ENCODE results near the gene PAWR.

Gene PAWR

DNA sequence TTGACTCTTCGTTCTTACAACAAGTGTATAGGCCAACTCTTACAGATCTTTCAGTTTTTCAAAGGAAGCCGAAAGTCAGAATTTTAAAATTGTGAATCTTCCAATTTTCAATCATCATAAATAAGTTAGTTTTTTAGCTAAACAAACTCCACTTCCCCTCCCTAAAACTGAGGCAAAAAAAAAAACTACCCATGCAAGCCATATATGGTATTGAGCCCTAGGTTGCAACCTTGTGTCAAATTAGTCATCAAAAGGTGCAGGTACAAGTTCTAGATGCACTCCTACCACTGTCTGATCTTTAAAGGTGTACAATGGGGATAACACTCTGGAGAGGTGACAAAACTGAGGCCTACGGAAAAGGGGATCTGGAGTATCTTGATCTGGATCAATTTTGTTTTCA lies 97.9 kb downstream of the PAWR start:
- H3K4me1 ChIP-seq (ENCODE audit: control insufficient read depth, insufficient read depth, low read length), result no peaks in the 10 kb centered on the region
- no peak overlapping the region for H3K4me3 ChIP-seq (ENCODE audit: low read depth, low read length)
- H3K36me3 ChIP-seq (ENCODE audit: control insufficient read depth in 2 of 2, insufficient read depth in 1 of 2, low read length in 2 of 2), result peaks cover 10% of the 10 kb centered on the region in 2 experiments
- H3K27ac ChIP-seq (ENCODE audit: extremely low read depth, low read depth, low read length), result no peak overlapping the region
- ChIA-PET POLR2A (no interaction called here), CTCF (interaction anchor here (0.6 kb wide), 2 partner anchors 21 to 161 kb away, joined by 3 read pairs; no protein-coding TSS in a partner anchor)
- TF ChIP-seq ZNF768 (tag by site-specific recombination; IDR thresholded peaks at IDR 0.05) (no peak), ZNF354C (tag by site-specific recombination; IDR thresholded peaks at IDR 0.05; ENCODE audit: borderline replicate concordance, low read depth) (no peak)
- H3K9me3 ChIP-seq (ENCODE audit: control insufficient read depth, insufficient read depth, low read depth, low read length), result no peaks in the 10 kb centered on the region

DNA sequence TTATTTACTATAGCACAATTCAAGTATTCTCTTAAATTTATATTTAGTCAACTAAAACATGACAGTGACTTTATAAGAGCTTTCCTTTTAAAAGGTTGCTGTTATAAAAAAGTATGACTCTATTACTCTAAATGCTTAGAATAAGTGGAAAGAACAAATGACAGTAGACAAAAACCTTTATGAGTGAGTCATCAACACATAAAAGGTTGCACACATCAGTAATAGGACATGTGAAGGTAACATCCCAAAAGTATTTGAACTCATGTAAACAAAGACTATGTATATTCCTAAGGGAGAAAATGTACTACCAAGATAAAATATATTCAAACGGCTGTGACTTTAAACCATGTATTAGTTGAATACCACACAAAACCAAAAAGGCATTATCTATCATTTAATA lies 98.8 kb downstream of the PAWR start:
- ChIA-PET POLR2A (no interaction called here), CTCF (no interaction called here)
- Histone ChIP-seq H3K9me3 (ENCODE audit: control insufficient read depth, insufficient read depth, low read depth, low read length) (no peaks in the 10 kb centered on the region), H3K27ac (ENCODE audit: extremely low read depth, low read depth, low read length) (no peak overlapping the region), H3K4me1 (ENCODE audit: control insufficient read depth, insufficient read depth, low read length) (no peaks in the 10 kb centered on the region), H3K4me3 (ENCODE audit: low read depth, low read length) (no peak overlapping the region), H3K36me3 (ENCODE audit: control insufficient read depth in 2 of 2, insufficient read depth in 1 of 2, low read length in 2 of 2) (peaks cover 10% of the 10 kb centered on the region in 2 experiments)
- no peak for TF ChIP-seq ZNF660 (tag by site-specific recombination; IDR thresholded peaks at IDR 0.05)
- TF ChIP-seq, protein P1, sequence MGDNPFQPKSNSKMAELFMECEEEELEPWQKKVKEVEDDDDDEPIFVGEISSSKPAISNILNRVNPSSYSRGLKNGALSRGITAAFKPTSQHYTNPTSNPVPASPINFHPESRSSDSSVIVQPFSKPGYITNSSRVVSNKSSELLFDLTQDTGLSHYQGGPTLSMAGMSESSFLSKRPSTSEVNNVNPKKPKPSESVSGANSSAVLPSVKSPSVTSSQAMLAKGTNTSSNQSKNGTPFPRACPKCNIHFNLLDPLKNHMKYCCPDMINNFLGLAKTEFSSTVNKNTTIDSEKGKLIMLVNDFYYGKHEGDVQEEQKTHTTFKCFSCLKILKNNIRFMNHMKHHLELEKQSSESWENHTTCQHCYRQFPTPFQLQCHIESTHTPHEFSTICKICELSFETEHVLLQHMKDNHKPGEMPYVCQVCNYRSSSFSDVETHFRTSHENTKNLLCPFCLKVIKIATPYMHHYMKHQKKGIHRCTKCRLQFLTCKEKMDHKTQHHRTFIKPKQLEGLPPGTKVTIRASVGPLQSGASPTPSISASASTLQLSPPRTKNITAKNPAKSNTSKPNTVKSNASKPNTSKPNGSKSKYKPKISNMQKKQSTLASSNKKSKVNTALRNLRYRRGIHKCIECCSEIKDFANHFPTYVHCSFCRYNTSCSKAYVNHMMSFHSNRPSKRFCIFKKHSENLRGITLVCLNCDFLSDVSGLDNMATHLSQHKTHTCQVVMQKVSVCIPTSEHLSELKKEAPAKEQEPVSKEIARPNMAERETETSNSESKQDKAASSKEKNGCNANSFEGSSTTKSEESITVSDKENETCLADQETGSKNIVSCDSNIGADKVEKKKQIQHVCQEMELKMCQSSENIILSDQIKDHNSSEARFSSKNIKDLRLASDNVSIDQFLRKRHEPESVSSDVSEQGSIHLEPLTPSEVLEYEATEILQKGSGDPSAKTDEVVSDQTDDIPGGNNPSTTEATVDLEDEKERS (tag by site-specific recombination; IDR thresholded peaks at IDR 0.05), result no peak
- no peak for TF ChIP-seq ZNF48 (tag by site-specific recombination; IDR thresholded peaks at IDR 0.05)
- no peak for TF ChIP-seq SP2 (tag by site-specific recombination; IDR thresholded peaks at IDR 0.05)
- TF ChIP-seq ZBTB21 (tag by site-specific recombination; IDR thresholded peaks at IDR 0.05), result no peak
- TF ChIP-seq ZNF76 (tag by site-specific recombination; IDR thresholded peaks at IDR 0.05; ENCODE audit: borderline replicate concordance, low read depth), result no peak
- no peak for TF ChIP-seq ZNF544 (tag by site-specific recombination; IDR thresholded peaks at IDR 0.05)
- TF ChIP-seq, protein P2, sequence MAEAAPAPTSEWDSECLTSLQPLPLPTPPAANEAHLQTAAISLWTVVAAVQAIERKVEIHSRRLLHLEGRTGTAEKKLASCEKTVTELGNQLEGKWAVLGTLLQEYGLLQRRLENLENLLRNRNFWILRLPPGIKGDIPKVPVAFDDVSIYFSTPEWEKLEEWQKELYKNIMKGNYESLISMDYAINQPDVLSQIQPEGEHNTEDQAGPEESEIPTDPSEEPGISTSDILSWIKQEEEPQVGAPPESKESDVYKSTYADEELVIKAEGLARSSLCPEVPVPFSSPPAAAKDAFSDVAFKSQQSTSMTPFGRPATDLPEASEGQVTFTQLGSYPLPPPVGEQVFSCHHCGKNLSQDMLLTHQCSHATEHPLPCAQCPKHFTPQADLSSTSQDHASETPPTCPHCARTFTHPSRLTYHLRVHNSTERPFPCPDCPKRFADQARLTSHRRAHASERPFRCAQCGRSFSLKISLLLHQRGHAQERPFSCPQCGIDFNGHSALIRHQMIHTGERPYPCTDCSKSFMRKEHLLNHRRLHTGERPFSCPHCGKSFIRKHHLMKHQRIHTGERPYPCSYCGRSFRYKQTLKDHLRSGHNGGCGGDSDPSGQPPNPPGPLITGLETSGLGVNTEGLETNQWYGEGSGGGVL (tag by site-specific recombination; IDR thresholded peaks at IDR 0.05), result no peak

DNA sequence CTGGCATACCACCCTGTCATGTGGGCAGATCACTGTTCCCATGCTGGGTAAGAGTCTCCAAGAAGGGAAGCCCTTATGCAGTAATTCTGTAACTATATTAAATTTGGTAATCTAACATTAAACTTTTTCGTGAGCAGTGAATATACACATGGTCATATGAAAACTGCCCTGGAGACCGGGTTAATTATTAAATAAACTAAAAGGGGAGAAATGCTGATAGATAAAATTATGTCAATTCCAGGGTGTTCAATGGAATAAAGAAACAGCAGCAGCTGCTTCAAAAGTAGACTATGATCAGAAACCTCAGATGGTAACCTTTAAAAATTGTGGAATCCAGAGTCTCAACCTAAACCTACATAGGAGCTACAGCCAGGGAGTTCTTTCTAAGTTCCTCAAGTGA lies 100.0 kb downstream of the PAWR start:
- POLR2A ChIA-PET, result no interaction called here
- Histone ChIP-seq H3K4me1 (ENCODE audit: control insufficient read depth, insufficient read depth, low read length) (no peaks in the 10 kb centered on the region), H3K27ac (ENCODE audit: extremely low read depth, low read depth, low read length) (no peak overlapping the region), H3K4me3 (ENCODE audit: low read depth, low read length) (no peak overlapping the region), H3K36me3 (ENCODE audit: control insufficient read depth in 2 of 2, insufficient read depth in 1 of 2, low read length in 2 of 2) (peaks cover 10% of the 10 kb centered on the region in 2 experiments), H3K9me3 (ENCODE audit: control insufficient read depth, insufficient read depth, low read depth, low read length) (no peaks in the 10 kb centered on the region)
- CTCF ChIA-PET, result interaction anchor here (1.1 kb wide), 1 partner anchor 171 kb away, joined by 3 read pairs; no protein-coding TSS in a partner anchor
- TF ChIP-seq ZEB2 (tag by site-specific recombination; IDR thresholded peaks at IDR 0.05) (no peak), ZNF664 (tag by site-specific recombination; IDR thresholded peaks at IDR 0.05) (no peak), SALL2 (tag by site-specific recombination; IDR thresholded peaks at IDR 0.05; ENCODE audit: borderline replicate concordance) (no peak), ZFP37 (tag by site-specific recombination; IDR thresholded peaks at IDR 0.05) (no peak), OVOL3 (tag by site-specific recombination; IDR thresholded peaks at IDR 0.05) (no peak), TCF7L2 (IDR thresholded peaks at IDR 0.05; ENCODE audit: borderline replicate concordance, low read depth, low read length) (no peak), ZNF670 (tag by site-specific recombination; IDR thresholded peaks at IDR 0.05; ENCODE audit: low read depth) (no peak)
- TF ChIP-seq, protein P3, sequence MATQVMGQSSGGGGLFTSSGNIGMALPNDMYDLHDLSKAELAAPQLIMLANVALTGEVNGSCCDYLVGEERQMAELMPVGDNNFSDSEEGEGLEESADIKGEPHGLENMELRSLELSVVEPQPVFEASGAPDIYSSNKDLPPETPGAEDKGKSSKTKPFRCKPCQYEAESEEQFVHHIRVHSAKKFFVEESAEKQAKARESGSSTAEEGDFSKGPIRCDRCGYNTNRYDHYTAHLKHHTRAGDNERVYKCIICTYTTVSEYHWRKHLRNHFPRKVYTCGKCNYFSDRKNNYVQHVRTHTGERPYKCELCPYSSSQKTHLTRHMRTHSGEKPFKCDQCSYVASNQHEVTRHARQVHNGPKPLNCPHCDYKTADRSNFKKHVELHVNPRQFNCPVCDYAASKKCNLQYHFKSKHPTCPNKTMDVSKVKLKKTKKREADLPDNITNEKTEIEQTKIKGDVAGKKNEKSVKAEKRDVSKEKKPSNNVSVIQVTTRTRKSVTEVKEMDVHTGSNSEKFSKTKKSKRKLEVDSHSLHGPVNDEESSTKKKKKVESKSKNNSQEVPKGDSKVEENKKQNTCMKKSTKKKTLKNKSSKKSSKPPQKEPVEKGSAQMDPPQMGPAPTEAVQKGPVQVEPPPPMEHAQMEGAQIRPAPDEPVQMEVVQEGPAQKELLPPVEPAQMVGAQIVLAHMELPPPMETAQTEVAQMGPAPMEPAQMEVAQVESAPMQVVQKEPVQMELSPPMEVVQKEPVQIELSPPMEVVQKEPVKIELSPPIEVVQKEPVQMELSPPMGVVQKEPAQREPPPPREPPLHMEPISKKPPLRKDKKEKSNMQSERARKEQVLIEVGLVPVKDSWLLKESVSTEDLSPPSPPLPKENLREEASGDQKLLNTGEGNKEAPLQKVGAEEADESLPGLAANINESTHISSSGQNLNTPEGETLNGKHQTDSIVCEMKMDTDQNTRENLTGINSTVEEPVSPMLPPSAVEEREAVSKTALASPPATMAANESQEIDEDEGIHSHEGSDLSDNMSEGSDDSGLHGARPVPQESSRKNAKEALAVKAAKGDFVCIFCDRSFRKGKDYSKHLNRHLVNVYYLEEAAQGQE (tag by site-specific recombination; IDR thresholded peaks at IDR 0.05), result no peak
